GM19467 (cell line): ENCODE data around the gene GALM.
"Not testable (repeated sequence)": the region's sequence is repeated elsewhere in the genome, so short reads cannot be mapped to it uniquely, and the experiment has no call there.

Experiments used
- ATAC-seq: cut with Tn5 transposase; IDR thresholded peaks from one replicate; pipeline ENCODE4 v1.9.1; 2021; ENCODE audit warnings: mild to moderate bottlenecking, moderate library complexity; ENCODE audit not compliant: unreplicated experiment

Gene GALM

DNA sequence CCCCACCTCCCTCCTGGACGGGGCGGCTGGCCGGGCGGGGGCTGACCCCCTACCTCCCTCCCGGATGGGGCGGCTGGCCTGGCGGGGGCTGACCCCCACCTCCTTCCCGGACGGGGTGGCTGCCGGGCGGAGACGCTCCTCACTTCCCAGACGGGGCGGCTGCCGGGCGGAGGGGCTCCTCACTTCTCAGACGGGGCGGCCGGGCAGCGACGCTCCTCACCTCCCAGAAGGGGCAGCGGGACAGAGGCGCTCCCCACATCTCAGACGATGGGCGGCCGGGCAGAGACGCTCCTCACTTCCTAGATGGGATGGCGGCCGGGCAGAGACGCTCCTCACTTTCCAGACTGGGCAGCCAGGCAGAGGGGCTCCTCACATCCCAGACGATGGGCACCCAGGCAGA lies 90.0 kb downstream of the GALM start:
- not testable (repeated sequence) for ATAC-seq

DNA sequence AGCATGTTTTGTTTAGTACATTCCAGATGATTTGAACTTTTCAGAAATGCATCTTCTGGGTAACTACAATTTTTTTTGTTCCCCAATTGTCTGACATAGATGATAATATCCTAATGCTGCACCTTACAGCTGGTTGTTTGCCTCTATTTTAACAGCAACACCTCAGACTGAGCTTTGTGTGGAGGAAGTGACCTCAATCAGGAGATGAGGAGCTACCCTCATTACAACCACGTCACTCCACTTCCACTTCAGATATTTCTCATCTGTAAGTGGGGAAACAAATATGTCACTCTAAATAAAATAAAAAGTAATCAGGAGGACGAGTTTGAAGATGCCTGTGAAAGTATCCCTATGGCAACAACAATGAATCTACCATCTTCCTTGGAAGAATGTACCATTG lies 97.3 kb downstream of the GALM start:
- no peak for ATAC-seq

DNA sequence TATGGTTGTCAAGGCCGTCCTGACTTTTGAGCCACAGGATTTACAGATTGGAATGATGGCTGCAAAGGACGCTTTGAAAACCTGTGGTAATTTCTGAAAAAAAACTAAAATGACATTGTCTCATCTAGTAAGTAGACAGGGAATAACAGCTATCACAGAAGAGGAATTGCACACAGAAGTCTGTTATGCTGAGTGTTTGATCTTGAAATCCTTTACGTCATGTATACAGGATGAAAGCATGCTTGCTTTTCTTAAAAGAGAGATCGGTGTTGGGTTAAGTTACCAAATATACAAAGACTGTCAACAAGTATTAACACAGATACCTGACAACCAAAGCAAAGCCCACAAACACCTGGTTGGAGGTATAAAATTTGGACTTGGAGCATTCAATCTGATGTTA lies 97.8 kb downstream of the GALM start:
- no peak for ATAC-seq

DNA sequence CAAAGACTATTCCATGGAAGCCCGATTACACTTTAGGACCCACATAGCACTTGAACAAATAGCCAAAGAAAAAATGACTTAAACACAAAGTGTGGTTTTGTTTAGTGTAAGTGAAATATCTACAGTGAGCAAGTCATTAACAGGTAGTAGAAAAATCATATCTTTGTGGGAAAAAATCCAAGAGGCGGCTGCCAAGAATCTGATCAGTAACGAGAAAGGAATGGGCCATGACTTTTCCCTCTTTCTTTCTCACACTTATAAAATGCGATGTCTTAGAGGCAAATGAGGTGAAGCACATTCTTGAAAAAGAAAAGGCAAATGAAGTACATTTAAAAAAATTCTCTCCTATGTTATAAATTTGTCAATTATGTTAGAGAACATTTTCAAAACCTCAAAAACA lies 99.2 kb downstream of the GALM start:
- no peak for ATAC-seq

DNA sequence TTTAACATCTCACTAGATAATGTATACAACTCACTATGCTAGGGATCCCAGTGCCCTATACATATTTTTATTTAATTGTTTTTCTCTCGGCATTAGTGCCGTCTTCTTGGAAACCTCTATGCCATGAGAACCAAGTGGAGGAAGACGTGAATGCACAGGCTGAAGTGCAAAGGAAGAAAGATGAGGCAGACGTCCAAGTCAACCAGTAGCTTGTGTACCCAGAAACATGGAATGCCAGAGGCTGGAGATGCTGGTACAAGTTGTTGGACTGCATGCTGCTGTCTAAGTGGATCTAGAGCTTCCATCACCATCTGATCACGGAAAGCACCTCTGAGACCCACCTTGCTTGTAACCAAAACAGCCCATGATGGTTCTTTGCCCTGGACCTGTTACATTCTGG lies 99.6 kb downstream of the GALM start:
- ATAC-seq = no peak

DNA sequence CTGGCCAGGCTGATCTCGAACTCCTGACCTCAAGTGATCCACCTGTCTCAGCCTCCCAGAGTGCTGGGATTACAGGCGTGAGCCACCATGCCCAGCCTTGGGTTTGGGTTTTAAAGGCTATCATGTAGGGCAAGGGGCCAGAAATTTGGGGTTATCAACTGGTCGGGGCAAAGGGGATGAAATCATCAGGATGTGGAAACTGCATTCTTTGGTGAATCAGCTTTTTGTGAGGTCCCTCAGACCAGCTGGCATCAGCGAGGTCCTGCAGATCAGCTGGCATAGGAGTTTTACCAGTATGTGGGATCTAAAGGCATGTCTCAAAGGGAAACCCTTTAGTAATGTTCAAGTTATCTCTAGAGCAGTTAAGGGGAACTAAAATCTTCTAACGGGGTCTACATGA lies 105.7 kb downstream of the GALM start:
- no peak for ATAC-seq

DNA sequence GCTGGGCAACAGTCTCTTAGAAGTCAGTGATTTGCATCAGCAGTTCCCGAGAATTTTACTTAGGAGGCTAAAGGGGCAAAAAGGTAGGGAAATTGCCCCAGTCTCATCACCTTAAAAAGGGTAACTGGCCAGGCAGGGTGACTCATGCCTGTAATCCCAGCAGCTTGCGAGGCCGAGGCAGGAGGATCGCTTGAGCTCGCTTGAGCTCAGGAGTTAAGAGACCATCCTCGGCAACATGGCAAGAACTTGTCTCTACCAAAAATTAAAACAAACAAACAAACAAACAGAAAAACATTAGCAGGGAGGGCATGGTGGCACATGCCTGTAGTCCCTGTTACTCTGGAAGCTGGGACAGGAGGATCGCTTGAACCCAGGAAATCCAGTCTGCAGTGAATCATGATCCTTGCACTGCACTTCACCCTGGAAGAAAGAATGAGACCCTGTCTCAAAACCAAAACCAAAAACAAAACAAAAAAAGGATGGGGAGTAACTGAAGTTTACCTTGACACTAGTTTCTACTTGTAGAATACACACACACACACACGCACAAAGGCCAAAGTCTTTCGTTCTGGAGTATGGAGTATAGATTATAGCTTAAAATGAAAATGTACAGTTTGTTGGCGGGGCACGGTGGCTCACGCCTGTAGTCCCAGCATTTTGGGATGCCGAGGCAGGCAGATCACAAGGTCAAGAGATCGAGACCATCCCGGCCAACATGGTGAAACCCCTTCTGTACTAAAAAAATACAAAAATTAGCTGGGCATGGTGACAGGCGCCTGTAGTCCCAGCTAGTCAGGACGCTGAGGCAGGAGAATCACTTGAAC lies 109.4 kb downstream of the GALM start:
- no peak for ATAC-seq

DNA sequence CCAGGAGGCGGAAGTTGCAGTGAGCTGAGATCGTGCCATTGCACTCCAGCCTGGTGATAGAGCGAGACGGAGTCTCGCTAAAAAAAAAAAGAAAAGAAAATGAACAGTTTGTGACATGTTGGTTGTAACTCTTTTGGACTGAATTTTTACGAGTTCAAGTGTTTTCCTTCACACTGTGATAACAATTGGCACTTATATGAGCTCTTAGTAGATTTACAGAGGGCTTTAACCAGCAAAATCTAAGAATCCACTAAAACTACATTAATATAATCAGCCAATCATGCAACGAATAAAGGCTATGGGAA lies 110.0 kb downstream of the GALM start:
- ATAC-seq = no peak

DNA sequence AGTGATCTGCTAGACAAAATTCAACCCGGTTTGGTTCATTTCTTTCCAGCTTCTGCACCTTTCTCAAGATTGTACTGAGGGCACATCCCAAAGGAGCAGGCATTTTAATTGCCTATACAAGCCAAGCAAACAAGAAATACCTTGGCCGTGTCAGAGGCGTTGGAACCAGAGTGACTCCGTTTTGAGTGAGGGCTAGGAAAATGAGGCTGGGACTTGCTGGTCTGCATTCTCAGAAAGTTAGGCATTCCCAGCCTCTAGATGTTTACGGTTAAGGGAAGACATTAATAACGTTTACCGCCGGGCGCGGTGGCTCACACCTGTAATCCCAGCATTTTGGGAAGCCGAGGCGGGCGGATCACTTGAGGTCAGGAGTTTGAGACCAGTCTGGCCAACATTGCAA lies 110.6 kb downstream of the GALM start:
- ATAC-seq = no peak

DNA sequence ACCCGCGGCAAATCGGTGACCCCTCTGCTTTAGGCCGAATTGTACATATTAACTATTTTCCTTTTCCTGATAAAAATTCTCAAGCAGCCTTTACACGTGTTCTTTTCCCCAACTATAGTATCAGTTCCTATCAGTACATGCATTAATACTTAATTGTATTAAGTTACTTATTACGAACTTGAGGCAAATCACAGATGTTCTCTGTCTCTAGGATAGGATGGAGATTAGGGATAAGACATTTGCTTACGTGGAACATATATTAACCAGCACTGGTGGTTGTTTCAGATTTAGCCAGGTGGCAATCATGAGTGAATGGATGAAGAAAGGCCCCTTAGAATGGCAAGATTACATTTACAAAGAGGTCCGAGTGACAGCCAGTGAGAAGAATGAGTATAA lies 112.8 kb downstream of the GALM start:
- ATAC-seq = no peak

DNA sequence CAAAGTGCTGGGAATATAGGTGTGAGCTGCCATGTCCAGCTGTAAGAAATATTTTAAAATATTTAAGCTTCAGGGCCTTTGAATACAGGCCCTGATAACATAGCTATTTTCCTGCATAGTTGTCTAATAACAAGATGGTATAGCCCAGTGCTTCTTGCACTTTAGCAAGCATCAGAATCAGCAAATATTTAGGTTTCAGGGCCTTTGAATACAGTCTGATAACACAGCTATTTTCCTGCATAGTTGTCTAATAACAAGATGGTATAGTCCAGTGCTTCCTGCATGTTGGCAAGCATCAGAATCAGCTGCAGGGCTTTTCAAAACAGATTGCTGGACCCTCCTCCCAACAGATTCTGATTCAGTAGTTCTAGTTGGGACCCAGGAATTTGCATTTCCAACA lies 117.7 kb downstream of the GALM start:
- ATAC-seq = no peak
